IMR-90 (cell line): ENCODE measurements around the gene OR5AL1. TPM values are rescaled to one million over a fixed set of nuclear protein-coding genes. Genes with fewer than 3 reads are reported as not detected.

Experiments
- ATAC-seq: fragments of 200-7000 bp; cut with Tn5 transposase; 2 replicates; pipeline ENCODE4 v1.9.1; 2020; ENCODE audit warnings: low read depth, mild to moderate bottlenecking, moderate library complexity
- BruUV-seq: library from RNA; stranded (reverse); fragments of 400-500 nt; replicated peaks from 2 replicates; lab custom pipeline; 2021; lab: Mats Ljungman, UMichigan
- CTCF ChIA-PET: fragments of 300-600 bp; formaldehyde crosslinking; extraction: SDS; loops from one replicate; lab custom pipeline; 2021; ENCODE audit warnings: antibody characterized with exemption; lab: Yijun Ruan, JAX
- POLR2A ChIA-PET: fragments of 300-600 bp; sonication (Branson Sonifier 250); formaldehyde crosslinking; loops from one replicate; lab custom pipeline; 2022; ENCODE audit warnings: antibody characterized with exemption; ENCODE audit not compliant: unreplicated experiment; lab: Charles Lee
- DNase-seq: peaks from one replicate; pipeline ENCODE4 v3.0.0; 2013
- H2AFZ ChIP-seq: replicated peaks from 2 replicates; pipeline ENCODE3; 2013; ENCODE audit warnings: low read length, mild to moderate bottlenecking; ENCODE audit not compliant: poor library complexity
- H2AK5ac ChIP-seq: 2 replicates; pipeline ENCODE4 v1.6.1; 2013; ENCODE audit warnings: low read depth, low read length, inconsistent platforms
- H2AK9ac ChIP-seq: replicated peaks from 2 replicates; pipeline ENCODE3; 2013; ENCODE audit warnings: mild to moderate bottlenecking, low read depth, low read length, moderate library complexity; ENCODE audit not compliant: poor library complexity
- H2BK120ac ChIP-seq: 2 replicates; pipeline ENCODE4 v1.6.1; 2013; ENCODE audit warnings: low read depth, low read length, inconsistent platforms
- H2BK15ac ChIP-seq: 3 replicates; pipeline ENCODE4 v1.6.1; 2013; ENCODE audit warnings: low read depth, low read length, inconsistent platforms
- H2BK20ac ChIP-seq: 2 replicates; pipeline ENCODE4 v1.6.1; 2013; ENCODE audit warnings: low read depth, mild to moderate bottlenecking, inconsistent platforms, low read length, moderate library complexity
- H2BK5ac ChIP-seq: 2 replicates; pipeline ENCODE4 v1.6.1; 2013; ENCODE audit warnings: mild to moderate bottlenecking, low read depth, low read length, inconsistent platforms; ENCODE audit not compliant: poor library complexity, severe bottlenecking
- H3K14ac ChIP-seq: replicated peaks from 2 replicates; pipeline ENCODE4 v1.6.1; 2013; ENCODE audit warnings: low read depth, low read length, inconsistent platforms
- H3K18ac ChIP-seq: 2 replicates; pipeline ENCODE4 v1.6.1; 2013; ENCODE audit warnings: low read depth, low read length, control low read depth
- H3K23ac ChIP-seq: 2 replicates; pipeline ENCODE4 v1.6.1; 2013; ENCODE audit warnings: low read depth, low read length, inconsistent platforms
- H3K27ac ChIP-seq: 2 replicates; pipeline ENCODE4 v1.5.1; 2013; ENCODE audit warnings: mild to moderate bottlenecking, control low read depth, low read length; ENCODE audit not compliant: insufficient read depth
- H3K27me3 ChIP-seq: 2 replicates; pipeline ENCODE4 v1.6.1; 2013; ENCODE audit warnings: low read length; ENCODE audit not compliant: control insufficient read depth, insufficient read depth
- H3K36me3 ChIP-seq: 2 replicates; pipeline ENCODE4 v1.6.1; 2013; ENCODE audit warnings: low read length, mixed read lengths; ENCODE audit not compliant: control insufficient read depth, insufficient read depth
- H3K4ac ChIP-seq: 2 replicates; pipeline ENCODE4 v1.6.1; 2013; ENCODE audit warnings: low read depth, low read length, inconsistent platforms
- H3K4me1 ChIP-seq: 2 replicates; pipeline ENCODE4 v1.6.1; 2013; ENCODE audit warnings: low read length, mixed read lengths; ENCODE audit not compliant: control insufficient read depth, insufficient read depth
- H3K4me2 ChIP-seq: 2 replicates; pipeline ENCODE4 v1.6.1; 2013; ENCODE audit warnings: low read depth, mild to moderate bottlenecking, control low read depth, low read length, moderate library complexity
- H3K4me3 ChIP-seq: 2 replicates; pipeline ENCODE4 v1.5.1; 2013; ENCODE audit warnings: low read depth, mild to moderate bottlenecking, control low read depth, low read length, moderate library complexity; ENCODE audit not compliant: insufficient read depth
- H3K56ac ChIP-seq: 2 replicates; pipeline ENCODE4 v1.6.1; 2013; ENCODE audit warnings: low read length, inconsistent platforms; ENCODE audit not compliant: insufficient read depth; ENCODE audit errors: extremely low read depth
- H3K79me1 ChIP-seq, 2 experiments: 2 replicates each; pipeline ENCODE4 v1.6.1; 2013; ENCODE audit warnings: low read length in 2 of 2, inconsistent platforms in 1 of 2, low read depth in 1 of 2
- H3K9ac ChIP-seq: 2 replicates; pipeline ENCODE4 v1.6.1; 2013; ENCODE audit warnings: low read depth, low read length, control low read depth
- H3K9me1 ChIP-seq: 2 replicates; pipeline ENCODE4 v1.6.1; 2013; ENCODE audit warnings: low read length, inconsistent platforms; ENCODE audit not compliant: insufficient read depth
- H3K9me3 ChIP-seq: 2 replicates; pipeline ENCODE4 v1.6.1; 2013; ENCODE audit warnings: low read length; ENCODE audit not compliant: control insufficient read depth, insufficient read depth
- H4K20me1 ChIP-seq: 2 replicates; pipeline ENCODE4 v1.6.1; 2013; ENCODE audit warnings: low read length, inconsistent platforms; ENCODE audit not compliant: insufficient read depth
- H4K5ac ChIP-seq: 2 replicates; pipeline ENCODE4 v1.6.1; 2013; ENCODE audit warnings: mild to moderate bottlenecking, low read depth, low read length, control low read depth
- H4K8ac ChIP-seq, 2 experiments: 2 replicates each; pipeline ENCODE4 v1.6.1; 2013; ENCODE audit warnings: low read depth in 2 of 2, low read length in 2 of 2, control low read depth in 1 of 2, inconsistent platforms in 1 of 2
- H4K91ac ChIP-seq: 2 replicates; pipeline ENCODE4 v1.6.1; 2013; ENCODE audit warnings: low read depth, low read length, inconsistent platforms; ENCODE audit not compliant: insufficient read depth
- CHD1 ChIP-seq: IDR thresholded peaks from 2 replicates; pipeline ENCODE4 v1.6.1; 2012; ENCODE audit warnings: low read depth, low read length, improper control_type of control experiment
- MAFK ChIP-seq: IDR thresholded peaks from 2 replicates; pipeline ENCODE4 v1.6.1; 2012; ENCODE audit warnings: low read depth, low read length, improper control_type of control experiment
- NFE2L2 ChIP-seq: fragments of 150-350 bp; IDR thresholded peaks from 2 replicates; pipeline ENCODE4 v1.6.1; 2016; ENCODE audit warnings: low read depth, mild to moderate bottlenecking, low read length
- POLR2A ChIP-seq: IDR thresholded peaks from 2 replicates; pipeline ENCODE4 v1.6.1; 2012; ENCODE audit warnings: mild to moderate bottlenecking, low read depth, low read length
- RCOR1 ChIP-seq: IDR thresholded peaks from 2 replicates; pipeline ENCODE4 v1.6.1; 2012; ENCODE audit warnings: mild to moderate bottlenecking, low read length, improper control_type of control experiment; ENCODE audit not compliant: insufficient replicate concordance
- RFX5 ChIP-seq: IDR thresholded peaks from 2 replicates; pipeline ENCODE4 v1.8.0; 2012; ENCODE audit warnings: low read depth, mild to moderate bottlenecking, low read length, moderate library complexity
- USF2 ChIP-seq: fragments of 150-350 bp; IDR thresholded peaks from 2 replicates; pipeline ENCODE4 v1.6.1; 2017; ENCODE audit warnings: mild to moderate bottlenecking, antibody characterized with exemption, low read length, low read depth
- WGBS, 2 experiments: methylation state at CpG; one replicate each; pipeline versions ENCODE4 v1.1.5 to v1.1.7; 2013; ENCODE audit warnings: missing lambda C conversion rate in 2 of 2; ENCODE audit not compliant: insufficient read length in 1 of 2; ENCODE audit errors: extremely low coverage in 2 of 2; 5-methylcytosine and 5-hydroxymethylcytosine counted together
- dilution Hi-C: fragments of 300-500 bp; cut with HindIII; formaldehyde crosslinking; loops from one replicate; pipeline ENCODE4 v1.14.3; 2018; ENCODE audit warnings: low sequenced_read_pairs; ENCODE audit not compliant: unreplicated experiment
- in situ Hi-C: fragments of 300-500 bp; cut with MboI; formaldehyde crosslinking; loops from 3 replicates; pipeline ENCODE4 v1.14.3; 2019; ENCODE audit warnings: low sequenced_read_pairs, inconsistent platforms, mixed read lengths
- intact Hi-C: fragments of 100-400 bp; cut with micrococcal nuclease; formaldehyde crosslinking; loops from 2 replicates; pipeline ENCODE4 v1.10.0; 2022
- polyA plus RNA-seq, 3 experiments: library from polyadenylated mRNA; depleted of rRNA; stranded (reverse); fragments of >200 nt; gene quantifications; 2 replicates each; pipeline ENCODE4 v1.2.3, GENCODE V29; 2012; ENCODE audit warnings: low replicate concordance in 1 of 3
- total RNA-seq: library from RNA; depleted of rRNA; stranded (reverse); fragments of >200 nt; gene quantifications from 2 replicates; pipeline ENCODE4 v1.2.3, GENCODE V29; 2012; rRNA removed
- TF ChIP-seq, protein P1 (sequence below): conservative IDR thresholded peaks from 2 replicates; pipeline ENCODE4 v1.5.1; 2012; ENCODE audit warnings: mild to moderate bottlenecking, low read depth, low read length, improper control_type of control experiment

OR5AL1 gene
- total and polyA plus RNA-seq, 2 of the 4 experiments (the other 2 are of a cell fraction), result not detected

GRCh38 chr11:56457076-56457475 lies 44.6 kb downstream of the OR5AL1 start:
- intact Hi-C loops, result no loop called here
- Histone ChIP-seq H3K4me3 (no peak overlapping the region), H3K36me3 (no peaks in the 10 kb centered on the region), H3K9ac (no peak overlapping the region), H2AK5ac (no peak overlapping the region), H2BK20ac (no peak overlapping the region), H3K14ac (no peak overlapping the region), H3K9me3 (peaks cover 5% of the 10 kb centered on the region; the same call in 1 of the 2 replicates), H3K9me1 (no peaks in the 10 kb centered on the region), H2AFZ (no peak overlapping the region), H4K91ac (no peak overlapping the region), H3K18ac (no peak overlapping the region), H3K27me3 (no peaks in the 10 kb centered on the region), H2BK15ac (no peak overlapping the region), H3K4me2 (no peak overlapping the region), H2BK5ac (no peak overlapping the region), H2AK9ac (no peak overlapping the region), H3K23ac (no peak overlapping the region), H4K8ac (no peak overlapping the region), H3K4ac (no peak overlapping the region), H3K27ac (no peak overlapping the region), H4K5ac (no peak overlapping the region), H3K56ac (no peak overlapping the region), H4K20me1 (no peaks in the 10 kb centered on the region), H3K79me1 (no peaks in the 10 kb centered on the region), H3K4me1 (no peaks in the 10 kb centered on the region), H2BK120ac (no peak overlapping the region)
- dilution Hi-C loops, result no loop called here
- POLR2A ChIA-PET, result no interaction called here
- TF ChIP-seq RFX5 (no peak), NFE2L2 (no peak), USF2 (no peak), POLR2A (no peak), MAFK (no peak), CHD1 (no peak), RCOR1 (no peak)
- TF ChIP-seq, protein P1, sequence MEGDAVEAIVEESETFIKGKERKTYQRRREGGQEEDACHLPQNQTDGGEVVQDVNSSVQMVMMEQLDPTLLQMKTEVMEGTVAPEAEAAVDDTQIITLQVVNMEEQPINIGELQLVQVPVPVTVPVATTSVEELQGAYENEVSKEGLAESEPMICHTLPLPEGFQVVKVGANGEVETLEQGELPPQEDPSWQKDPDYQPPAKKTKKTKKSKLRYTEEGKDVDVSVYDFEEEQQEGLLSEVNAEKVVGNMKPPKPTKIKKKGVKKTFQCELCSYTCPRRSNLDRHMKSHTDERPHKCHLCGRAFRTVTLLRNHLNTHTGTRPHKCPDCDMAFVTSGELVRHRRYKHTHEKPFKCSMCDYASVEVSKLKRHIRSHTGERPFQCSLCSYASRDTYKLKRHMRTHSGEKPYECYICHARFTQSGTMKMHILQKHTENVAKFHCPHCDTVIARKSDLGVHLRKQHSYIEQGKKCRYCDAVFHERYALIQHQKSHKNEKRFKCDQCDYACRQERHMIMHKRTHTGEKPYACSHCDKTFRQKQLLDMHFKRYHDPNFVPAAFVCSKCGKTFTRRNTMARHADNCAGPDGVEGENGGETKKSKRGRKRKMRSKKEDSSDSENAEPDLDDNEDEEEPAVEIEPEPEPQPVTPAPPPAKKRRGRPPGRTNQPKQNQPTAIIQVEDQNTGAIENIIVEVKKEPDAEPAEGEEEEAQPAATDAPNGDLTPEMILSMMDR, result no peak
- DNase-seq, result no peak
- no peak for ATAC-seq
- WGBS, 2 experiments, result no CpG with 5 or more reads among the region's 1 CpG
- BruUV-seq, result no TSS peak
- CTCF ChIA-PET, result no interaction called here
- in situ Hi-C loops, result no loop called here

Other genes with a start within 250 kb of the OR5AL1 start
- gene OR5J2, start 236.1 kb upstream of the OR5AL1 start, total RNA-seq, result not detected in 2 replicates
- gene OR5J2, start 236.1 kb upstream of the OR5AL1 start, polyA plus RNA-seq (2012; rRNA removed), result not detected in 2 replicates
- not detected in 2 replicates for gene OR5T2, start 178.4 kb upstream of the OR5AL1 start, total RNA-seq
- gene OR5T2, start 178.4 kb upstream of the OR5AL1 start, polyA plus RNA-seq (2012; rRNA removed), result not detected in 2 replicates
- not detected in 2 replicates for gene OR5T3, start 160.4 kb upstream of the OR5AL1 start, total RNA-seq
- not detected in 2 replicates for gene OR5T3, start 160.4 kb upstream of the OR5AL1 start, polyA plus RNA-seq (2012; rRNA removed)
- gene OR5T1, start 138.5 kb upstream of the OR5AL1 start, total RNA-seq, result not detected in 2 replicates
- gene OR5T1, start 138.5 kb upstream of the OR5AL1 start, polyA plus RNA-seq (2012; rRNA removed), result not detected in 2 replicates
- gene OR8H1, start 120.4 kb upstream of the OR5AL1 start, total RNA-seq, result not detected in 2 replicates
- gene OR8H1, start 120.4 kb upstream of the OR5AL1 start, polyA plus RNA-seq (2012; rRNA removed), result not detected in 2 replicates
- not detected in 2 replicates for gene OR8K3, start 97.6 kb upstream of the OR5AL1 start, total RNA-seq
- gene OR8K3, start 97.6 kb upstream of the OR5AL1 start, polyA plus RNA-seq (2012; rRNA removed), result not detected in 2 replicates
- not detected in 2 replicates for gene OR8K1, start 66.7 kb upstream of the OR5AL1 start, total RNA-seq
- not detected in 2 replicates for gene OR8K1, start 66.7 kb upstream of the OR5AL1 start, polyA plus RNA-seq (2012; rRNA removed)
- gene OR8J1, start 58.4 kb upstream of the OR5AL1 start, total RNA-seq, result not detected in 2 replicates
- not detected in 2 replicates for gene OR8J1, start 58.4 kb upstream of the OR5AL1 start, polyA plus RNA-seq (2012; rRNA removed)
- not detected in 2 replicates for gene OR8U1, start 37.1 kb upstream of the OR5AL1 start, total RNA-seq
- not detected in 2 replicates for gene OR8U1, start 37.1 kb upstream of the OR5AL1 start, polyA plus RNA-seq (2012; rRNA removed)
- not detected in 2 replicates for gene OR5M3, start 60.7 kb downstream of the OR5AL1 start, total RNA-seq
- gene OR5M3, start 60.7 kb downstream of the OR5AL1 start, polyA plus RNA-seq (2012; rRNA removed), result not detected in 2 replicates
- gene OR5M8, start 78.7 kb downstream of the OR5AL1 start, total RNA-seq, result not detected in 2 replicates
- not detected in 2 replicates for gene OR5M8, start 78.7 kb downstream of the OR5AL1 start, polyA plus RNA-seq (2012; rRNA removed)
- not detected in 2 replicates for gene OR5M11, start 130.6 kb downstream of the OR5AL1 start, total RNA-seq
- gene OR5M11, start 130.6 kb downstream of the OR5AL1 start, polyA plus RNA-seq (2012; rRNA removed), result not detected in 2 replicates
- not detected in 2 replicates for gene OR5M10, start 165.0 kb downstream of the OR5AL1 start, total RNA-seq
- gene OR5M10, start 165.0 kb downstream of the OR5AL1 start, polyA plus RNA-seq (2012; rRNA removed), result not detected in 2 replicates
- gene OR5M1, start 202.2 kb downstream of the OR5AL1 start, total RNA-seq, result not detected in 2 replicates
- gene OR5M1, start 202.2 kb downstream of the OR5AL1 start, polyA plus RNA-seq (2012; rRNA removed), result not detected in 2 replicates
- gene OR5AP2, start 229.7 kb downstream of the OR5AL1 start, total RNA-seq, result not detected in 2 replicates
- gene OR5AP2, start 229.7 kb downstream of the OR5AL1 start, polyA plus RNA-seq (2012; rRNA removed), result not detected in 2 replicates